Measurements from ENCODE around the gene PACC1.
"Not testable (repeated sequence)": the region's sequence is repeated elsewhere in the genome, so short reads cannot be mapped to it uniquely, and the experiment has no call there.

Gene PACC1

GRCh38 chr1:212326541-212326940, 88.1 kb downstream of the PACC1 start:
- no peak for DNase-seq

GRCh38 chr1:212323066-212323465, 91.6 kb downstream of the PACC1 start:
- DNase-seq = no peak

GRCh38 chr1:212321031-212321430, 93.7 kb downstream of the PACC1 start:
- not testable (repeated sequence) for DNase-seq

GRCh38 chr1:212317916-212318315, 96.8 kb downstream of the PACC1 start:
- DNase-seq = no peak

DNA sequence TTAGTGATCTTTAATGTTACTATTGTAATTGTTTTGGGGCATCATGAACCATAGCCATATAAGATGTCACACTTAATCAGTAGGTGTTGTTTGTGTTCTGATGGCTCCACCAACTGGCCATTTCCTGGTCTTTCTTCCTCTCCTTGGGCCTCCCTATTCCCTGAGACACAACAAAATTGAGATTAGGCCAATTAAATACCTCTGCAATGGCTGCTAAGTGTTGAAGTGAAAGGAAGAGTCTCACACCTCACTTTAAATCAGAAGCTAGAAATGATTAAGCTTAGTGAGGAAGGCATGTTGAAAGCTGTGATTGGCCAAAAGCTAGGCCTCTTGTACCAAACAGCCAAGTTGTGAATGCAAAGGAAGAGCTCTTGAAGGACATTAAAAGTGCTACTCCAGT, 98.8 kb downstream of the PACC1 start:
- DNase-seq = no peak

- no peak for DNase-seq
These were observed 99.5 kb downstream of the PACC1 start for GRCh38 chr1:212315184-212315583.
